Muscle of arm (tissue), 14 donors: ENCODE measurements around the gene INO80D. TPM values are rescaled to one million over a fixed set of nuclear protein-coding genes. Genes with fewer than 3 reads are reported as not detected.
A peak's percentile ranks its signal among the peaks of the same experiment; 100 is the strongest.
"Not testable (repeated sequence)": the region's sequence is repeated elsewhere in the genome, so short reads cannot be mapped to it uniquely, and the experiment has no call there.

Experiments
- DNase-seq: peaks from one replicate; pipeline ENCODE4 v3.0.0-alpha.2; 2013
- long read RNA-seq, 11 donors: transcript quantifications; one replicate each; lab custom pipeline, GENCODE V29; 2026
- polyA plus RNA-seq, 12 donors: library from polyadenylated mRNA; unstranded; fragments of 120-200 nt; gene quantifications; one replicate each; pipeline ENCODE4 v1.2.1, GENCODE V29; 2013; ENCODE audit not compliant: insufficient read length in 12 of 12

The INO80D gene
- polyA plus RNA-seq, result 10 to 100 TPM in 3 of 12 donors, 1 to 10 TPM in 9; 6.6 to 38.6 (median 8.2) TPM
- long read RNA-seq, donor 1, result 0 reads
- long read RNA-seq, donor 2, result 0 reads
- long read RNA-seq, donor 3, partial matches to known transcripts, result 12 of 12 reads
- long read RNA-seq, donor 3, other reads (novel, unspliced or antisense), result 0 of 12 reads
- long read RNA-seq, donor 4, result 0 reads
- long read RNA-seq, donor 5, result 0 reads
- long read RNA-seq, donor 6, result 0 reads
- long read RNA-seq, donor 7, result 0 reads
- long read RNA-seq, donor 8, partial matches to known transcripts, result 0 of 5 reads
- long read RNA-seq, donor 8, other reads (novel, unspliced or antisense), result 5 of 5 reads
- long read RNA-seq, donor 9, partial matches to known transcripts, result 1,409 of 1,479 reads
- long read RNA-seq, donor 9, other reads (novel, unspliced or antisense), result 70 of 1,479 reads
- long read RNA-seq, donor 10, result 0 reads
- long read RNA-seq, donor 11, result 0 reads

GRCh38 chr2:206085742-206086445 lies at the start of gene INO80D:
Gene INO80D, minus strand, starts transcription at chr2:206086174. Its CDS starts 23,158 bp downstream, at chr2:206063016.
- peak; percentile 88 for DNase-seq

- DNase-seq, result no peak
These were observed 41.7 kb upstream of the INO80D start for GRCh38 chr2:206127656-206128055.

GRCh38 chr2:206125901-206126300 lies 39.9 kb upstream of the INO80D start:
- DNase-seq, result no peak

GRCh38 chr2:206122569-206122968 lies 36.6 kb upstream of the INO80D start:
- DNase-seq, result not testable (repeated sequence)

- no peak for DNase-seq
These were observed 30.3 kb upstream of the INO80D start for GRCh38 chr2:206116278-206116677.

- DNase-seq, result no peak
These were observed 29.1 kb upstream of the INO80D start for GRCh38 chr2:206115026-206115578.

GRCh38 chr2:206112846-206113547 lies 27.0 kb upstream of the INO80D start:
- no peak for DNase-seq

- no peak for DNase-seq
These were observed 26.1 kb upstream of the INO80D start for GRCh38 chr2:206112108-206112507.

- no peak for DNase-seq
These were observed 22.7 kb upstream of the INO80D start for GRCh38 chr2:206108713-206109112.

- DNase-seq, result no peak
These were observed 19.6 kb upstream of the INO80D start for GRCh38 chr2:206105541-206105940.

GRCh38 chr2:206105038-206105437 lies 19.1 kb upstream of the INO80D start:
- no peak for DNase-seq

- not testable (repeated sequence) for DNase-seq
These were observed 12.9 kb upstream of the INO80D start for GRCh38 chr2:206098872-206099271.

- DNase-seq, result no peak
These were observed 12.5 kb upstream of the INO80D start for GRCh38 chr2:206098471-206098870.

- DNase-seq, result no peak
These were observed 10.9 kb upstream of the INO80D start for GRCh38 chr2:206096876-206097275.

- DNase-seq, result no peak
These were observed 9.8 kb upstream of the INO80D start for GRCh38 chr2:206095536-206096332.

- no peak for DNase-seq
These were observed 6.3 kb upstream of the INO80D start for GRCh38 chr2:206092297-206092696.

GRCh38 chr2:206088248-206088647 lies 2.3 kb upstream of the INO80D start:
- no peak for DNase-seq

- DNase-seq, result no peak
These were observed 859 bp upstream of the INO80D start for GRCh38 chr2:206086716-206087350.

- peak; percentile 40 for DNase-seq
These were observed 868 bp downstream of the INO80D start for GRCh38 chr2:206084870-206085741.

GRCh38 chr2:206084439-206084869 lies 1.5 kb downstream of the INO80D start:
- peak; percentile 67 for DNase-seq
